Stimulated activated CD4-positive, alpha-beta T cell treated with anti-CD3 and anti-CD28 coated beads, Interleukin-12 subunit alpha, Interleukin-12 subunit beta, amount 100 ng/mL, for 48 hours (primary cell): ENCODE results near the gene KRT4.
"Not testable (repeated sequence)": the region's sequence is repeated elsewhere in the genome, so short reads cannot be mapped to it uniquely, and the experiment has no call there.

ENCODE experiments used
- DNase-seq, 3 donors: peaks; one replicate each; pipeline ENCODE4 v3.0.0-alpha.2; 2020; ENCODE audit warnings: low read depth in 2 of 3, low spot score in 1 of 3

The KRT4 gene

DNA sequence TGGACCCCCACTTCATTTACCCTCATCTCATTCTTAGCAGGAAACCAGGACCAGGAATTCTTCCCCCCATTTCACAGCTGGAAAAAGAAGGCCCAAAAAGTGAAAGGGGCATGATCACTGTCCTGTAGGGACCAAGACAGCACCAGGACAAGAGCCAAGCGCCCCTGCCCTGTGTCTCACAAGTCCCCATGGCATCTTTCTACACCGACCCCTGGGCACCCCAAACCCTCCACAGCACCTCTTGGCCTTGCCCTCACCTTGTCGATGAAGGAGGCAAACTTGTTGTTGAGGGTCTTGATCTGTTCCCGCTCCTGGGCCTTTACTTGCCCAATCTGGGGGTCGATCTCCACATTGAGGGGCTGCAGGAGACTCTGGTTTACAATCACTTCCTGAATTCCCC is 37.5 kb downstream of the KRT4 start:
- DNase-seq: no peak

GRCh38 chr12:52774629-52775250 is 39.2 kb downstream of the KRT4 start:
- DNase-seq: no peak

- DNase-seq: no peak
Measured at GRCh38 chr12:52772772-52773171, 41.1 kb downstream of the KRT4 start.

DNA sequence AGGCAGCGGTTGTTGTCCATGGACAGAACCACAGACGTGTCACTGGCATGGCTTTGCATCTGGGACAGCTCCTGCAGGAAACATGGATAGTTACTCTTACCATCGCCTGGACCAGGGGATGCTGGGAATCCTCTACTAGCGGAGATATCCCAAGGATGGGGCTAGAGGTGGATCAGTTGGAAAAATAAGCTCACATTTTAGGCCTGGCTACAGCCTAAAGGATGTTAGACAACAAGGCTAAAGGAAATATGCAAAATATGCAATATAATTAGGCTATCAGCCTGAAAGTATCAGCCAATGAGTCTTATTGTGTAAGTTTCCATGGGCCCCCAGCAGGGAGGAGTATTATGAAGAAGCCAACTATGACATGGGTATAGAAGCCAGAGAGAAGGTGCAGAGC is 41.7 kb downstream of the KRT4 start:
- no peak for DNase-seq

DNA sequence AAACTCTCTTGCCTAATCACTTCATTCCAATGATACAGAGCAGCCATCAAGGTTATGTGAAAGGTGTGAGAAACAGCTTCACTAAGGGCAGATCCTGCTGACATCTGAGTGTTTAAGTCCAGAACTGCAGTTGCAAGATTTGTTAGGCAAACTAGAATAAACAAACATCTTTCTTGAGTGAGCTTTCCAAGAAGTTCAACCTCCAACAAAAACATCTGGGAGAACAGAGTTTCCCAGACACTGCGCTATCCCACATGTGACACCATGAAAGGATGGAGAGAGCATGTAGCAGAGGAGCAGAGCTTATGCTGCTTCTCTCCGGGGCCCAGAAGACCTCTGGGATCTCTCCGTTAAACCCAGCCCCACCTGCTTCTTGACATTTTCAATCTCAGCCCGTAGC is 42.4 kb downstream of the KRT4 start:
- no peak for DNase-seq

- no peak for DNase-seq
Measured at GRCh38 chr12:52771088-52771487, 42.8 kb downstream of the KRT4 start.

DNA sequence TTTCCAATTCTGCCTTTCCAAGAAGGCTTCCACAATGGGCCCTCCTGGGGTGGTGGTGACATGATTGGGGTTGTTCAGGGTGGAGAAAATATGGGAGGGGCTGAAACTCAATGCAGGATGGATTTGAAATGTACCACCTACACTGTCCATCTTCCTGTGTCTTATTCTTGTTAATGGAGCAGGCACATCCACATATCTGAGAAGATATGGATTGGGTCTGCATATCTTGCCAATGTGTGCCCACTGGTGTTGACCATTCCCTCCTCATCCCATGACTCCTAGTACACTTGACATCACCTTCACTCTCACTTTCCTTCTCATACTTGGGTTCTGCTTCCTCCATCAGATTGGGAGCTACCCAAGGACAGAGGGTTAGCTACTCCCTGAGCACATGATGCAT is 44.0 kb downstream of the KRT4 start:
- no peak for DNase-seq

DNA sequence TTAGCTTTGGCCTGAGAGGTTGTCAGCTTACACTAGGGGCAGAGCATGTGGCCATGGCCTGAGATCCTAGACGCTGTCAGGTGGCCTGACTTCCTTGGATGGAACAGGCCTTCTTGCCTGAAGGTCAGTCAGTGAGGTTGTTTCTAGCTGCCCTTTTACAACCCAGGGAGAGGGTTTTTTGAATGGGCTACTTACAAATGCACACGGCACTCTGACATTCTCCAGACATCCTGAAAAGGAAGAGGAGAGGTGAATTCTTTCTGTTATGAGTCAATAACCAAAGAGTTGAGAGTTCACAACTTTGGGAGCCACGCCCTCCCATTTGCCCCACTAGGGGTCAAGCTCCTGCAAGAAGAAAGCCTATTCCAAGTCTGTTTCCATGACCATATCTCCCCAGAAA is 44.6 kb downstream of the KRT4 start:
- DNase-seq: no peak

- DNase-seq: no peak
Measured at GRCh38 chr12:52768479-52769200, 45.3 kb downstream of the KRT4 start.

- no peak for DNase-seq
Measured at GRCh38 chr12:52767427-52767826, 46.5 kb downstream of the KRT4 start.

DNA sequence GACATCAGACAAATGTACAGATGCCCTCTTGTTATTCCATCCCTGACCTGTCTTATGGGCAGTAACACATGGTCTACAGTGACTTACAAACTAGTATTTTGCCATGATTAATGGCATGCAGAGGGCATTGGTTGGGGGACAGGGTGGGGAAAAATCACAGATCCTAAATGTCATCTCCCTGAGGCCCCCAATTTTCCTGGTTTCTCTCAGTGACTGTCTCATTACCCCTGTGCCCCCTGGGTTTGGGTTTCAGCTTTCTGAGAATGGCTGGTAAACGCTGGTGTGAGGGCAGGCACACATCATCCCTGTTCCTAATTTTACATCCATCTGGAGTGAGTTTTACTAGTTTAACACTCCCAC is 46.9 kb downstream of the KRT4 start:
- no peak for DNase-seq

- DNase-seq: no peak
Measured at GRCh38 chr12:52766351-52767019, 47.4 kb downstream of the KRT4 start.

DNA sequence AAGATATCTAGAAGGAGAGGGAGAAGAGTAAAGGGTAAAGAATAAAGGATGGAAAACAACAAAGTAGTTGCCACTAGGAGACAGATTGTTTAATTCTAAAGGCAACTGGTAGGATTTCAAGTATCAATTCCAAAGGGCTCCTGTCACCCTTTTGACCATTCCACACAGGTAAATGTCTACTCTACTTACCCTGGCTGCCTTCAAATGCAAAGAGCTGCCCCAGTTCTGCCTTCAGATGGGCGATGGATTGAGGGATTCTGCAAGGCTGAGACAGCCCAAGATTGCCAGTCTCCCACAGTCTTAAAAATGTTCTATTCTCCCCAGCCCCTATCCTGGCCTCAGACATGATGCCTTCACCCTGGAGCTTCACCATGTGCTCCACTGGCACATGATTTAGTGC is 48.2 kb downstream of the KRT4 start:
- DNase-seq: no peak

DNA sequence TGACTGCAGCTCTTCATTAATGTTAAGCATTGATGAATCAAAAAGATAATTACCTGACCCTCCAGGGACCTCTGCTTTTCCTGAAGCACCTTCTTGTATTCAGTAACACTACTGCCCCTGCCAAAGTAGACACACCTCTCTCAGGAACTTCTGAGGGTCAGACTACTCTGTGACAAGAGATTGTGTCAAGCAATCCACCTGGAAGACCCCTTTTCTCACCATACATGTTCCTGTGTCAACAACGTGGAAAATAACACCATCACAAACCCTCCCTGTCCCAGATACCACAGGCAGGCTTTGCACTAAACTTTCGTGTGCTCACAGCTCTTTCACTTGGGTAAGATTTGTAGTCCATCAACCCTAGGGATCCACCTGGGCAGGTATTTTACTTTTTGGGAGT is 49.9 kb downstream of the KRT4 start:
- DNase-seq: no peak

- no peak for DNase-seq
Measured at GRCh38 chr12:52763036-52763659, 50.8 kb downstream of the KRT4 start.

DNA sequence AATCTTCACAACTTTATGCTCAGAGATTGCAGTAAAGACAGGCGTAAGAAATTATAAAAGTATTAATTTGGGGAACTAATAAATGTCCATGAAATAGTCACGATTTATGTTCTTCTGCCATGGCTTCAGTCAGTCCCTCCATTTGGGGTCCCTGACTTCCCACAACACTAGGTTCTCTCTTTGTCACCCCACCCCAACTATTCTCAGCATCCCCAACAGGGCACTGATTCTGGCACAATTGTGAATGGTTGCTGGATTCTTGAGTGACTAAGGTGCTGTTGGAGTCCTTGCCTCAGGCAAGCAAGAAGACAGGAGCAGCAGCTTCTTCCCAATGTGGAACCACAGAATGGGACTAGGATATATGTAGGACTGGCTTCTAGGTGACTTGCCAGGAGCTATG is 52.1 kb downstream of the KRT4 start:
- DNase-seq: no peak

DNA sequence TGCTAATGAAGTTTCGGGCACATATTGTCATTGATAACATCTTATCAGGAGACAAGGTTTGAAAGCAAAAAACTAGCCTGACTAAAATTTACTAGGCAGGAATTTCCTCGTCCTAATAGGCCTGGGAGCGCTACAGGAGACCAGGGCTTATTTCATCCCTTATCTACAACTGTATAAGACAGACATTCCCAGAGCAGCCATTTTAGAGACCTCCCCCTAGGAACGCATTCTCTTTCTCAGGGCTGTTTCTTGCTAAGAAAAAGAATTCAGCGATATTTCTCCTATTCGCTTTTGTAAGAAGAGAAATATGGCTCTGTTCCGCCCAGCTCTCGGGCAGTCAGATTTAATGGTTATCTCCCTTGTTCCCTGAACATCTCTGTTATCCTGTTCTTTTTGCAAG is 52.7 kb downstream of the KRT4 start:
- DNase-seq: not testable (repeated sequence)

DNA sequence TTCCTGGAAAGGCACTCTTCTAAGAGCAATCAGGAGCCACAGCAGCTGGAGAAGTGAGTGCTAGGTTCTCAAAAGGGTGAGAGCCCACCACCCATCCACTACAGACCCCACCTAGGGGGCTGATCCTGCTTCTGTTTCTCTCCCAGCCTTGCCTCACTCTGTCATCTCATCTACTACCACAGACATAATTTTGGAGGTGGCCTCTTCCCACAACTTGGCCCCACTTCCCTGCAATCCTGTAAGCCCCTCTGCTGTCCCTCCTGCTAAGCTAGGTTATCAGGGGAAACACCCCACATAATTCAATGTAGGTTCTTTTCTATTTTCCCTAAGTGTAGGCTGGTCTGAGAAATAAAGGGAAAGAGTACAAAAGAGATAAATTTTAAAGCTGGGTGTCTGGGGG is 53.3 kb downstream of the KRT4 start:
- no peak for DNase-seq

- DNase-seq: no peak
Measured at GRCh38 chr12:52759695-52760094, 54.2 kb downstream of the KRT4 start.

DNA sequence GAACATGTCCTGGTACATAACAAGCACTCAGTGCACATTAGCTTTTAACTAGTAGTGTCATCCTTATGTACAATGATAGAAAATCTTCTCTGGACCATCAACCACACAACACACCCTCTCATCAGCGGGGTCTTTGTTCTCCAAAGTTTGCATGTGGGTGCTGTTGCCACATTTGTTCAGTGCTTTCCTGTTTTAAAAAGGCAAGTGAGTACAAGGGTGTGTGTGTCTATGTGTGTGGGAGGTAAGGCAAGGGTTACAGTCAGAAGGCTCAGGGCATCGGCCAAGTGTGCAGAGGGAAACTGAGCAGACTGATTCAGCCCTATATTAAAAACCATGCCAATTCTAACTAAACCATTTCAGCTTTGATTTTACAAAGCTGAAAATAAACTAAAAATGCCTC is 54.7 kb downstream of the KRT4 start:
- no peak for DNase-seq

- no peak for DNase-seq
Measured at GRCh38 chr12:52757449-52758176, 56.3 kb downstream of the KRT4 start.
